ENCODE results near the gene PRKAR1A. TPM values are rescaled to one million over a fixed set of nuclear protein-coding genes. Genes with fewer than 3 reads are reported as not detected.

Gene PRKAR1A
- total RNA-seq, 1 experiment from 2014 or later: 174 TPM

DNA sequence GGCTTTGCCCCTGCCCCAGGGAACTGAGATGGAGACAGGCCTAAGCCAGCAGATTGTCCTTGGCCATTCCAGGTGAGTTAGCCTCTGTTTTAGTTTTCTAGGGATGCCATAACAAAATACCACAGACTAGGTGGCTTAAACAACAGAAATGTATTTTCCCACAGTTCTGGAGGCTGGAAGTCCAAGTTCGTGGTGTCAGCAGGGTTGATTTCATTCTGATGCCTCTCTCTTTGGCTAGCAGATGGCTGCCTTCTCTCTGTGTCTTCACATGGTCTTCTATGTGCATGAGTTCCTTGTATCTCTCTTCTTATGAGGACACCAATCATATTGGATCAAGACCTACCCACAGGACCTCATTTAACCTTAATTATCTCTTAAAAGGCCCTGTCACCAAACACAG is 76.1 kb downstream of the PRKAR1A start:
- TF ChIP-seq POLR2AphosphoS5 (IDR thresholded peaks at IDR 0.05; ENCODE audit: low read depth, low read length) (no peak), SIN3A (IDR thresholded peaks at IDR 0.05; ENCODE audit: borderline replicate concordance, insufficient read depth, low read depth, low read length) (no peak), REST (IDR thresholded peaks at IDR 0.05; ENCODE audit: insufficient read depth in 1 of 2, low read depth in 2 of 2, low read length in 1 of 2) (no peak), TCF7L2 (IDR thresholded peaks at IDR 0.05; ENCODE audit: low read depth, low read length) (no peak)
- TF ChIP-seq, protein P1, sequence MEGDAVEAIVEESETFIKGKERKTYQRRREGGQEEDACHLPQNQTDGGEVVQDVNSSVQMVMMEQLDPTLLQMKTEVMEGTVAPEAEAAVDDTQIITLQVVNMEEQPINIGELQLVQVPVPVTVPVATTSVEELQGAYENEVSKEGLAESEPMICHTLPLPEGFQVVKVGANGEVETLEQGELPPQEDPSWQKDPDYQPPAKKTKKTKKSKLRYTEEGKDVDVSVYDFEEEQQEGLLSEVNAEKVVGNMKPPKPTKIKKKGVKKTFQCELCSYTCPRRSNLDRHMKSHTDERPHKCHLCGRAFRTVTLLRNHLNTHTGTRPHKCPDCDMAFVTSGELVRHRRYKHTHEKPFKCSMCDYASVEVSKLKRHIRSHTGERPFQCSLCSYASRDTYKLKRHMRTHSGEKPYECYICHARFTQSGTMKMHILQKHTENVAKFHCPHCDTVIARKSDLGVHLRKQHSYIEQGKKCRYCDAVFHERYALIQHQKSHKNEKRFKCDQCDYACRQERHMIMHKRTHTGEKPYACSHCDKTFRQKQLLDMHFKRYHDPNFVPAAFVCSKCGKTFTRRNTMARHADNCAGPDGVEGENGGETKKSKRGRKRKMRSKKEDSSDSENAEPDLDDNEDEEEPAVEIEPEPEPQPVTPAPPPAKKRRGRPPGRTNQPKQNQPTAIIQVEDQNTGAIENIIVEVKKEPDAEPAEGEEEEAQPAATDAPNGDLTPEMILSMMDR (IDR thresholded peaks at IDR 0.05): no peak
- Histone ChIP-seq H3K36me3 (ENCODE audit: control insufficient read depth, insufficient read depth, low read length) (no peaks in the 10 kb centered on the region), H3K27me3 (ENCODE audit: control insufficient read depth, insufficient read depth, low read length) (no peaks in the 10 kb centered on the region; the same call in 1 of the 2 replicates), H3K9me3 (ENCODE audit: control insufficient read depth, insufficient read depth, low read depth, low read length) (no peaks in the 10 kb centered on the region), H3K27ac (ENCODE audit: low read length) (no peak overlapping the region), H3K4me1 (ENCODE audit: control insufficient read depth, insufficient read depth, low read length) (no peaks in the 10 kb centered on the region), H3K4me3 (ENCODE audit: low read depth in 2 of 2, low read length in 2 of 2) (no peak overlapping the region)
- DNase-seq (ENCODE audit: low read depth, low spot score) (no peak), ATAC-seq (no peak)
- ChIA-PET CTCF (no interaction called here), POLR2A (no interaction called here)
- in situ Hi-C loops (cut with HindIII; ENCODE audit: low pct_unique_long_range_greater_than_20kb, low sequenced_read_pairs) (no loop called here), intact Hi-C loops (cut with micrococcal nuclease; ENCODE audit: unreplicated experiment) (no loop called here)
- no TSS peak for BruUV-seq (replicated peaks)

- H3K27ac ChIP-seq (ENCODE audit: low read length): no peak overlapping the region
- no peaks in the 10 kb centered on the region for H3K9me3 ChIP-seq (ENCODE audit: control insufficient read depth, insufficient read depth, low read depth, low read length)
- TF ChIP-seq POLR2AphosphoS5 (IDR thresholded peaks at IDR 0.05; ENCODE audit: low read depth, low read length) (no peak), SIN3A (IDR thresholded peaks at IDR 0.05; ENCODE audit: borderline replicate concordance, insufficient read depth, low read depth, low read length) (no peak), REST (IDR thresholded peaks at IDR 0.05; ENCODE audit: insufficient read depth in 1 of 2, low read depth in 2 of 2, low read length in 1 of 2) (no peak), TCF7L2 (IDR thresholded peaks at IDR 0.05; ENCODE audit: low read depth, low read length) (no peak)
- TF ChIP-seq, protein P1 (IDR thresholded peaks at IDR 0.05): no peak
- no TSS peak for BruUV-seq (replicated peaks)
- intact Hi-C loops (cut with micrococcal nuclease; ENCODE audit: unreplicated experiment) (no loop called here), in situ Hi-C loops (cut with HindIII; ENCODE audit: low pct_unique_long_range_greater_than_20kb, low sequenced_read_pairs) (no loop called here)
- H3K36me3 ChIP-seq (ENCODE audit: control insufficient read depth, insufficient read depth, low read length): no peaks in the 10 kb centered on the region
- ChIA-PET POLR2A (no interaction called here), CTCF (no interaction called here)
- H3K4me3 ChIP-seq (ENCODE audit: low read depth in 2 of 2, low read length in 2 of 2): no peak overlapping the region
- H3K27me3 ChIP-seq (ENCODE audit: control insufficient read depth, insufficient read depth, low read length): no peaks in the 10 kb centered on the region; the same call in 1 of the 2 replicates
- no peaks in the 10 kb centered on the region for H3K4me1 ChIP-seq (ENCODE audit: control insufficient read depth, insufficient read depth, low read length)
- no peak for DNase-seq (ENCODE audit: low read depth, low spot score)
- ATAC-seq: no peak
These were observed 76.9 kb downstream of the PRKAR1A start for GRCh38 chr17:68589086-68589485.
